Central memory CD4-positive, alpha-beta T cell (primary cell): ENCODE measurements around the gene CD37.
A peak's percentile ranks its signal among the peaks of the same experiment; 100 is the strongest.
"Not testable (repeated sequence)": the region's sequence is repeated elsewhere in the genome, so short reads cannot be mapped to it uniquely, and the experiment has no call there.

Experiments
- DNase-seq: peaks from one replicate; pipeline ENCODE4 v3.0.0; 2022
- total RNA-seq, 3 experiments: gene quantifications; one replicate each; lab custom pipeline; 2026; lab: John Stamatoyannopoulos, UW

Gene CD37
- total RNA-seq, result 40.7 to 143 (median 134) reads per million in 3 experiments

DNA sequence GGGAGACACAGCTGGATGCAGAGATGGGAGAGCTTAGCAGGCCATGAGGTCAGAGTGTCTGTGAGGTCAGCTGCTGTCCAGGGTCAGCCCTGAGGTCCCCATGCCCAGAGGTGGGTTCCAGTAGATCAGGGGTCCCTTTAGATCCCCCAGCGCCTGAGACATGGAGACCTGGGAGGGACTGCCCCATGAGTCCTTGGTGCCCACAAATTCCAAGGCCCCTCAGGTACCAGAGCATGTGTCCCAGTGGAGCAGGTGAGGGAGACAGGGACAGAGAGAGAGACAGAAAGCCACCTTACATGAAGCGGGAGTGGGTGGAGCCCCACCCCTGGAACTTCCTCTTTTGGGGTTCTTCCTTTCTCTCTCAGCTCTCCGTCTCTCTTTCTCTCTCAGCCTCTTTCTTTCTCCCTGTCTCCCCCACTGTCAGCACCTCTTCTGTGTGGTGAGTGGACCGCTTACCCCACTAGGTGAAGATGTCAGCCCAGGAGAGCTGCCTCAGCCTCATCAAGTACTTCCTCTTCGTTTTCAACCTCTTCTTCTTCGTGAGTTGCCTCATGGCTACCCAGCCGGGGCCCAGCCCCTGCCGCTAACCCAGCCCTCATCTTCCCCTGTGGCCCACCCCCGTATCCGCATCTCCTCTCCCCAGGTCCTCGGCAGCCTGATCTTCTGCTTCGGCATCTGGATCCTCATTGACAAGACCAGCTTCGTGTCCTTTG, at the start of gene CD37:
CD37 (plus strand) TSS at position 336 of the 713 bp plus-strand sequence; CDS start at position 471, 135 bp downstream.
- peak; percentile 62 for DNase-seq

- DNase-seq, result no peak
These were observed 48.0 kb upstream of the CD37 start for GRCh38 chr19:49287141-49287770.

GRCh38 chr19:49288205-49288604, 47.0 kb upstream of the CD37 start:
- DNase-seq, result not testable (repeated sequence)

GRCh38 chr19:49289286-49289685, 45.9 kb upstream of the CD37 start:
- not testable (repeated sequence) for DNase-seq

- no peak for DNase-seq
These were observed 44.7 kb upstream of the CD37 start for GRCh38 chr19:49290517-49290916.

GRCh38 chr19:49294401-49294800, 40.8 kb upstream of the CD37 start:
- DNase-seq, result no peak

GRCh38 chr19:49295208-49295880, 39.9 kb upstream of the CD37 start:
- DNase-seq, result no peak

DNA sequence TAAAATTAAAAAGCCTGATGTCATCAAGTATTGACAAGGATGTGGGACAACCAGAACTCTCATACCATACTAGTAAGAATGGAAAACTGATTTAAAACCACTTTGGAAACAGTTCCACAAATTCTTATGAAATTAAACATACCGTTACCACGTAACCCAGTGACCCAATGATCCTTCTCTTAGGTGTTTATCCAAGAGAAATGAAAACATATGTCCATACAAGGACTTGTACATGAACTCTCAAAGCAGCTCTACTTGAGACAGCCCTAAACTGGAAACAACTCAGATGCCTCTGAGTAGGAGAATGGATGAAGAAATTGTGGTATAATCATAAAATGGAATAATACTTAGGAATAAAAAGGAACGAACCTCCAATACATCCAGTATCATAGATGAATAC, 37.8 kb upstream of the CD37 start:
- DNase-seq, result no peak

DNA sequence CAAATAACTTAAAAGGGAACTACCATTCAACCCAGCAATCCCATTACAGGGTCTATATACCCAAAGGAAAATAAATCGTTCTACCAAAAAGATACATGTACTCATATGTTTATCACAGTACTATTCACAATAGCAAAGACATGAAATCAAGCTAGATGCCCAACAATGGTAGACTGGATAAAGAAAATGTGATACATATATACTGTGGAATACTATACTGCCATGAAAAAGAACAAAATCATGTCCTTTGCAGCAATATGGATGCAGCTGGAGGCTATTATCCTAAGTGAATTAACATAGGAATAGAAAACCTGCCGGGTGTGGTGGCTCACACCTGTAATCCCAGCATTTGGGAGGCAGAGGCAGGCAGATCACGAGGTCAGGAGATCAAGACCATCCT, 36.6 kb upstream of the CD37 start:
- not testable (repeated sequence) for DNase-seq

- peak; percentile 57 for DNase-seq
These were observed 33.9 kb upstream of the CD37 start for GRCh38 chr19:49301165-49301865.

- DNase-seq, result no peak
These were observed 33.3 kb upstream of the CD37 start for GRCh38 chr19:49301866-49302252.

GRCh38 chr19:49306734-49307133, 28.5 kb upstream of the CD37 start:
- not testable (repeated sequence) for DNase-seq

DNA sequence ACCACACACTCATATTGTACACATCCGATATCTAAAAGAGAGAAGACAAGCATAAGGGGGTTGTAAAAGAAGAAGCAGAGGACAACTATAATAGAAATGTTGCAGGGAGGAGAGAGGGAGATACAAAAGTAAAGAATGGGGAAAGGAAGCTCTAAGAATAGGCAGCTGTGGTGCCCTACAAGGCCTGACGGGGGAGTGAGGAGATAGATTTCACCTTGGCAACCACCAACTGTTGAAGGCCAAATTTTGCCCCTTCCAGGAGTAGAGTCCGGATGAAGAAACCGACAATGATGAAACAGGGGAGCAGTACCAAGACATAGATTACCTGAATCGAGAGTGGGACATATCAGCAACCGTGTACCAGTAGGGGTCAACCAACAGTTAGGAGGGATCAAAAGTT, 26.1 kb upstream of the CD37 start:
- DNase-seq, result no peak

DNA sequence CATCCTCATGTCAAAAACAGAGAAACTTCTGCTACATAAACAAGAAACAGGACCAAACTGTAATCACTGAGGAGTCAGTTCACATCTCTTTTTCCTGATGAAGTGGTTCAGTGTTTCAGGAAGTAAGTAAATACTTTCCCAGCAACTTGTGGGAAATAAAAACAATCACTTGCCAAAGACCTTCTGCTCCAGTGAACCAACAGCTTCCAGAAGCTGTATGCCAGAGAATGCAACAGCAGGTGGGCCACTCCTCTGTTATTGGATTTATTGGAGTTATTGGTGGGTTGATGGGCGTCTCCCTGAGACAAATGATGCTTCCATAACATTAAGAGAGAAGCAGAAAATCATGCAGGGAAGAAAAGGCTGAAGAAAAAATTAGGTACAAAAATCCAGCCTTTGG, 20.1 kb upstream of the CD37 start:
- no peak for DNase-seq

- DNase-seq, result no peak
These were observed 18.9 kb upstream of the CD37 start for GRCh38 chr19:49316284-49316683.

- DNase-seq, result no peak
These were observed 16.9 kb upstream of the CD37 start for GRCh38 chr19:49318296-49318695.

- DNase-seq, result no peak
These were observed 10.2 kb upstream of the CD37 start, which contains the start of gene SLC6A16 for GRCh38 chr19:49324801-49325576. TSS of gene SLC6A16 (minus strand) at chr19:49325191. CDS start at chr19:49311347, 13,844 bp downstream.

- not testable (repeated sequence) for DNase-seq
These were observed 9.4 kb upstream of the CD37 start for GRCh38 chr19:49325756-49326155.

- no peak for DNase-seq
These were observed 9.0 kb upstream of the CD37 start for GRCh38 chr19:49326165-49326704.

- DNase-seq, result peak; percentile 28
These were observed 7.2 kb upstream of the CD37 start for GRCh38 chr19:49327878-49328544.

DNA sequence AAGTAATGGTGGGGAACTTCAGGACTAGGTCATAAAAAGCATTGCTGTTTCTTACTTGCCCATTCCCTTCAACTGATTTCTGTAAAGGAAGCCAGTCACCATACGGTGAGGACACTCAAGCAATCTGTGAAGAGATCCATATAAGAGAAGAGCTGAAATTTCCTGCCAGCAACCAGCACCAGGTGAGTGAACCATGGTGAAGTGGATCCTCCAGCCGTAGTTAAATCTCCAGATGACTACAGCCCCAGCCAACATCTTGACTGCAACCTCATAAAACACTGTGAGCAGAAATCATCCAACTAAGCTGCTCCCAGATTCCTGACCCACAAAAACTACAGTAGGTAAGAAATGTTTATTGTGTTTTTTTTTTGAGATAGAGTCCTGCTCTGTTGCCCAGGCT, 6.5 kb upstream of the CD37 start:
- DNase-seq, result no peak
